Endometrial microvascular endothelial cells (primary cell): ENCODE results near the gene TMEM51. TPM values are rescaled to one million over a fixed set of nuclear protein-coding genes. Genes with fewer than 3 reads are reported as not detected.

ENCODE experiments used
- in situ Hi-C: cut with HindIII; loops from 2 replicates; pipeline ENCODE4 v1.10.0; 2017; ENCODE audit warnings: low sequenced_read_pairs, low pct_unique_long_range_greater_than_20kb; ENCODE audit errors: inconsistent ontology term
- total RNA-seq: library from RNA; depleted of rRNA; stranded (reverse); fragments of >200 nt; gene quantifications from one replicate; pipeline ENCODE4 v1.2.3, GENCODE V29; 2015; ENCODE audit errors: inconsistent ontology term

The TMEM51 gene
- total RNA-seq, 1 donor from 2014 or later = 18.1 TPM

GRCh38 chr1:15251857-15252835, 98.6 kb downstream of the TMEM51 start:
- in situ Hi-C loops = no loop called here

DNA sequence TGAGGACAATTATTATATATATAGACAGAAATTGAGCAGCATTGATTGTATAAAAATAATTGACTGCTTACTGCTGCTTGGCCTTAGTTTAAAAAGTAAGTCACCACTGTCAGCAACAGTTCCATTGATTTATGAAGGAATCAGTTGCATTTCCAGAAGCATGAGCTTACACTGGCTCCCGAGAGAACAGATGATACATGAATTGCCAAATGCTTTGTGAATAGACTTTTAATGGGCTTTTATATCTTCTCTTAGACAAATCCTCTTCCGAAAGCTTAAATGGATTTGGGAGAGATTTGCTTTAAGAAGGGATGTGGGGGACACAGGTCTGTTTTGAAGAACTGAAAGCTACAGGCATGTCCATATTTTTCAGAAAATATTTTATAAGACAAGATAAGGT, 101.0 kb downstream of the TMEM51 start:
- in situ Hi-C loops = no loop called here

DNA sequence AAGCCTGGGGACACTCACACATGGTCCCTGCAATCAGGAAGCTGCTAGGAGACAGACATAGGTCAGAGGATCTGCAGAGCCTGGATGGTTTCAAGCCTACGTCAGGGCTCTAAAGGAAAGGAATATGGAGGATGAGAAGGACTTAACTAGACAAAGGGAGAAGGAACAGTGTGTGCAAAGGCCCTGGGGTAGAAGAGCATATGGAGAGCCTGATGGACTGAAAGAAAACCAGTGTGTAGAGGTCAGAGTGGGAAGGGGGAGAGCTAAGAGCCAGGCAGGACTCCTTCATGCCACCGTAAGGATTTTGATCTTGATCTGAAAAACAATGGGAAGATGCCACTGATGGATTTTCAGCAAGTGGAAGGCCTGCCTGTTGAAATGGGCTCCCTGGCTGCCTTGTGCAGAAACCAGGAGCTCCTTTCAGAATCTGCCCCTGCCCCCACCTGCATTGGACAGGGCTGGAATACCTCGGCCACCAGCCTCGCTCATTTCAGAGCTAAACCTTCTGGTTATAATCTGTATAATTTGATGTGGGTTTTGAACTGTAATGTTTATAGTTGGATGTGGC, 102.1 kb downstream of the TMEM51 start:
- in situ Hi-C loops = no loop called here

DNA sequence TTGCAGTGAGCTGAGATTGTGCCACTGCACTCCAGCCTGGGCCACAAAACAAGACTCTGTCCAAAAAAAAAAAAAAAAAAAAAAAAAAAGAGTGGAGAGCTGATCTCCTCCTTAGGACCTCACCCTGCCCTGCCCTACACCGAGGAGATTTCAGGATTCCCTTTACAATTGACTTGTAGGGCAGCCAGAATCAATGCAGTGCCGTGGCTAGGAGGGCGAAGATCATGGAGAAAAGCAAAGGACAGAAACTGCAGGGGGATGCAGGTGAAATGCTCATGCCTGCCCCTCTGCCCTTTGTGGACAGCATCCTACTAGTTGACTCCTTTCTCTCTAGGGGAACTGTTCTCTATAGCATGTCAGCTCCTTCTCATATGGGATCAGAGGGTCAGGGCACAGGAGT, 103.0 kb downstream of the TMEM51 start:
- in situ Hi-C loops = no loop called here

- in situ Hi-C loops = no loop called here
These were observed 103.8 kb downstream of the TMEM51 start for GRCh38 chr1:15257309-15257708.

DNA sequence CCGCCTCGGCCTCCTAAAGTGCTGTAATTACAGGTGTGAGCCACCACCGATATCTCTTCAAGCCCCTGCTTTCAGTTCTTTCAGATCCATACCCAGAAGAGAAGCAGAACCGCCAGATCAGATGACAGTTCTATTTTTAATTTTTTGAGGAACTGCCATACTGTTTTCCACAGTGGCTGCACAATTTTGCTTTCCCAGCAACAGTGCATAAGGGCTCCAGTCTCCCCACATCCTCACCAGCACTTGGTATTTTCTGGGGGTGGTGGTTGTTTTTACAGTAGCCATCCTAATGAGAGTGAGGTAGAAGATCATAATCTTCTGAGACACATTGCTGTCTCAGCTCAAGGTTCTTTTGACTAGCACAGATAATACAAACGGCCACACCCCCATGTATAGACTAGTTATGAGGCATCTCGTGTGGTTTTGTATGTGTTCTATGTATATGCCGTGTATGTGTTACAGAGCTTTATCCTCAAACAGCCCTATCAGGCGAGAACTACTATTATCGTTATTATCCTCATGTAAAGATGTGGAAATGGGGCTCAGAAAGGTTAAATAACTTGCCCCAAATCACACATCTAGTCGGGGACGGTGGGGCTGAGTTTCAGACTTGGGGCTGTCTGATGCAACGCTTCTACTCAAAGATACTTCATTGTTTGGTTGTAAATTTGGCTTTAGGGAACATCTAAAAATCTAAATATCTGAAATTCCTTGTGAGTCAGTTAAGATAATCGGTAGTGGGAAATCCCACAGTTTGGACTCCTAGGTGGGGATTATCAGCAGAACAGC, 105.5 kb downstream of the TMEM51 start:
- in situ Hi-C loops = no loop called here

DNA sequence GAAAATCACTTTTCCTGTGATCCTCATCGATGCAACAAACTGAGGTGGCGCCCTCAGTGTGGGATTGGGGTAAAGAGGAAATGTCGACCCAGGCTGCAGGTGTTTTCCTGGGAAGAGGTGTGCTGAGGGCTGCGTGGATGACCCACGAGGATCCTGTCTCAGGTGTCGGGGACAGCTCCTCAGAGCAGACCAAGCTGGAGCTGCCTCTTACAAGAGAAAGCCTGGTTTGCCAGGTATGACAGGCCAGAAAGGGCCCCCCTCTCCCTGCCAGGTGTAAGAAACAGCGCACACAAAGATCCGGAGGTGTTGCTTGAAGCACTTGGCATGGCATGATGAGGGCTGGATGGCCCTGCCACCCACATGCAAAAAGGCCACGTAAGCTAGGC, 106.1 kb downstream of the TMEM51 start:
- in situ Hi-C loops = no loop called here

DNA sequence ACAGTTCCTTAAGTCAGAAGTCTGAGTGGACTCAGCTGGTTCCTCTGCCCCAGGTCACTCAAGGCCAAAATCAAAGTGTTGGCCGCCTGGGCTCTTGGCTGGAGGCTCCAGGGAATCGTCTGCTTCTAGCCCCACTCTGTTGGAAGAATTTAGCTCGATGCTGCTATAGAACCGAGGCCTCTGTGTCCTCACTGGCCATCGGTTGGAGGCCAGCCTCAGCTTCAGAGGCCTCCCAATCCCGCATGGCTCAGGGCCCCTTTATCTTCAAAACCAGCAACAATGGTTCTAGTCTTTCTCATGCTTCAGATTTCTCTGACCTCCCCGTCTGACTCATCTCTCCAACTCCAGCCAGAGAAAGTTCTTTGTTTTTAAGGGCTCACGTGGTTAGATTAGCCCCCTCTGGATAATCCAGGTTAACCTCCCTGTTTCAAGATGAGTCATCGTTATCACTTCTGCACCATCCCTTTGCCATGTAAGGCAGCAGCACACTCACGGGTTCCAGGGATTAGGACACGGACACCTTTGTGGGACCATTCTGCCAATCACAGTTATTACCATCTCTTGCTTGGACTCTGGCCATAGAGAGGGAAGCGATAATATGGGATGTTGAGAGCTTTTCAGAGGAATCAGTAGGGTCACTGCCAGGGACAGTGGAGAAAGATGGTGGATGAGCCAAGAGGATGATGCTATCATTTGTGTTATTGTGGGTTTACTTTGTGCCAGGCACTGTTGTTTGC, 107.0 kb downstream of the TMEM51 start:
- in situ Hi-C loops = no loop called here

DNA sequence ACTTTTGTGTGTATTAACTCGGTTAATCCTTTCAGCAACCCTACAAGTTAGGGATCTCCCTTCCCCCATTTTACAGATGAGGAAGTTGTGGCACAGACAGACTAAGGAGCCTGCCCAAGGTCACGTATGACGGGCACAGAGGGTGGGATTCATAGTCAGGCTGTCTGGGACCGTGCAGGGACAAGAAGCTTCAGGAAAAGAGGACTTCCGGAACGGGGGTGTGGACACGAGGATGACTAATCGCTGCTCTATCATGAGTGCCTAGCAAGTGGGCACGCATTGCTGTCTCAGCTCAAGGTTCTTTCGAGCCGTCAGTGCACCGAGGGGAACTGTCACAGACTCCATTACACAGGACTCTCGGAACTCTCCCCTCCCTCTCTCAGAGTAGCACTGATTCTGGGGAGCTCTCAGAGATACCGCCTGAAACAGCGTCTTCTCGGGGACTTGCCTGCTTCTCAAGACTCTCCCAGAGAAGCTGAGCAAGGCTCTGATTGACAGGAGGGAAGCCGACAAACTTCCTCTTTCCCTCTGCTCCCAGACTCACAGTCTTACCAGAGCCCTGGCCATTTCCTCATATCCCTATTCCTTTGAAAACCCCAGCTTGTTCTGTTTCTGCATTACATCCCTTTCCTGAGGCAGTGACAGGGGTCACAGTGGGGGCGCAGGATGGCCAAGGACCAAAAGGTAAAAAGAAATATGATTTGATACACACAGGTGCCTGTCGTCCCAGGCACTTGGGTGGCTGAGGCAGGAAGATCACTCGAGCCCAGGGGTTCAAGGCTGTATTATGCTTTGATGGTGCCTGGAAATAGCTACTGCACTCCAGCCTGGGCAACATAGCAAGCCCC, 107.8 kb downstream of the TMEM51 start:
- in situ Hi-C loops = no loop called here

GRCh38 chr1:15262003-15262377, 108.4 kb downstream of the TMEM51 start:
- in situ Hi-C loops = no loop called here

DNA sequence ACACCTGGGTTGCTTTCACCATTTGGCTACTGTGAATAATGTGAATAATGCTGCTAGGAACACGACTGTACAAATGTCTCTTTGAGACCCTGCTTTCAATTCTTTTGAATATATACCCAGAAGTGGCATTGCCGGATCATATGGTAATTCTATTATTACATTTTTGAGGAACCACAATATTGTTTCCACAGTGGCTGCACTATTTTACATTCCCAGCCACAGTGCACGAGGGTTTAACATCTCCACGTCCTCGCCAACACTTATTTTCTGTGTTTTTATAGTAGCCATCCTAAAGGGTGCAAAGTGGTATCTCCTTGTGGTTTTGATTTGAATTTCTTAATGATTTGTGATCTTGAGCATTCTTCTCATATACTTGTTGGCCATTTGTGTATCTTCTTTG, 109.2 kb downstream of the TMEM51 start:
- in situ Hi-C loops = no loop called here

- in situ Hi-C loops = no loop called here
These were observed 111.2 kb downstream of the TMEM51 start for GRCh38 chr1:15264769-15265168.

Other genes starting within 250 kb of the TMEM51 start
- 1.2 TPM for gene FHAD1, start 93.5 kb downstream of the TMEM51 start, total RNA-seq